A673 (cell line): ENCODE measurements around the gene TUBG1.

Experiments used
- CTCF ChIP-seq: fragments of 300-800, 200-600 bp; sonication (generic); conservative IDR thresholded peaks from 2 replicates; pipeline ENCODE4 v1.5.1; 2017; ENCODE audit warnings: low read depth, mild to moderate bottlenecking, antibody characterized with exemption, low read length, moderate library complexity, mixed read lengths
- EZH2 ChIP-seq: fragments of 200-600 bp; sonication (generic); IDR thresholded peaks from 2 replicates; pipeline ENCODE4 v1.6.1; 2017; ENCODE audit warnings: borderline replicate concordance, low read depth, mild to moderate bottlenecking, mixed read lengths, antibody characterized with exemption, low read length; ENCODE audit not compliant: poor library complexity, severe bottlenecking

GRCh38 chr17:42623732-42624596, 14.5 kb downstream of the TUBG1 start:
- TF ChIP-seq CTCF, result no peak
- no peak for TF ChIP-seq EZH2
